ENCODE measurements around the gene CUL5.

- TF ChIP-seq POLR2A (IDR thresholded peaks at IDR 0.05; ENCODE audit: low read depth, low read length) (no peak), TAF1 (IDR thresholded peaks at IDR 0.05; ENCODE audit: borderline replicate concordance, low read depth, low read length) (no peak)
These were observed 35.1 kb upstream of the CUL5 start for GRCh38 chr11:107973641-107974040.
